IPS DF 6.9 (cell line): ENCODE results near the gene CSF3R.

Source experiments
- DNase-seq: peaks from one replicate; pipeline ENCODE4 v3.0.0-alpha.2; 2013; ENCODE audit warnings: low read depth, low spot score
- H3K27ac ChIP-seq: one replicate; pipeline ENCODE4 v1.5.1; 2013; ENCODE audit warnings: low read length, control low read depth
- H3K27me3 ChIP-seq: 2 replicates; pipeline ENCODE4 v1.6.1; 2013; ENCODE audit warnings: mild to moderate bottlenecking, low read length; ENCODE audit not compliant: control insufficient read depth, insufficient read depth
- H3K36me3 ChIP-seq: 2 replicates; pipeline ENCODE4 v1.6.1; 2013; ENCODE audit warnings: low read length; ENCODE audit not compliant: control insufficient read depth, insufficient read depth
- H3K4me1 ChIP-seq: 2 replicates; pipeline ENCODE4 v1.6.1; 2013; ENCODE audit warnings: low read length; ENCODE audit not compliant: control insufficient read depth, insufficient read depth
- H3K4me3 ChIP-seq: 2 replicates; pipeline ENCODE4 v1.5.1; 2013; ENCODE audit warnings: mild to moderate bottlenecking, low read length
- H3K9me3 ChIP-seq: 2 replicates; pipeline ENCODE4 v1.6.1; 2013; ENCODE audit warnings: low read length, inconsistent platforms; ENCODE audit not compliant: control insufficient read depth, insufficient read depth
- WGBS: extraction: QIAGEN DNeasy Blood & Tissue Kit; methylation state at CpG from one replicate; pipeline ENCODE4 v1.1.7; 2013; ENCODE audit warnings: mixed read lengths, missing lambda C conversion rate; ENCODE audit not compliant: insufficient read length, insufficient coverage; 5-methylcytosine and 5-hydroxymethylcytosine counted together

The CSF3R gene

GRCh38 chr1:36522461-36523229, 39.9 kb upstream of the CSF3R start:
- Histone ChIP-seq H3K27ac (no peak overlapping the region), H3K9me3 (no peaks in the 10 kb centered on the region)

GRCh38 chr1:36522021-36522420, 39.3 kb upstream of the CSF3R start:
- Histone ChIP-seq H3K27me3 (no peaks in the 10 kb centered on the region), H3K4me3 (no peak overlapping the region), H3K36me3 (no peaks in the 10 kb centered on the region), H3K4me1 (no peaks in the 10 kb centered on the region), H3K9me3 (no peaks in the 10 kb centered on the region), H3K27ac (no peak overlapping the region)
- WGBS: no CpG with 5 or more reads among the region's 8 CpGs
- DNase-seq: no peak

More at GRCh38 chr1:36522461-36523229, 39.9 kb upstream of the CSF3R start:
- Histone ChIP-seq H3K4me3 (no peak overlapping the region), H3K4me1 (no peaks in the 10 kb centered on the region), H3K36me3 (no peaks in the 10 kb centered on the region), H3K27me3 (no peaks in the 10 kb centered on the region)
- no CpG with 5 or more reads among the region's 12 CpGs for WGBS
- no peak for DNase-seq

- WGBS: no CpG with 5 or more reads among the region's 12 CpGs
- Histone ChIP-seq H3K27me3 (no peaks in the 10 kb centered on the region), H3K27ac (no peak overlapping the region), H3K4me1 (no peaks in the 10 kb centered on the region), H3K9me3 (no peaks in the 10 kb centered on the region), H3K4me3 (no peak overlapping the region), H3K36me3 (no peaks in the 10 kb centered on the region)
- DNase-seq: no peak
Observed at GRCh38 chr1:36520771-36521420, 38.2 kb upstream of the CSF3R start.

GRCh38 chr1:36520056-36520455, 37.3 kb upstream of the CSF3R start:
- no peak overlapping the region for H3K4me3 ChIP-seq
- no peaks in the 10 kb centered on the region for H3K9me3 ChIP-seq
- H3K4me1 ChIP-seq: no peaks in the 10 kb centered on the region
- no peaks in the 10 kb centered on the region for H3K36me3 ChIP-seq
- DNase-seq: no peak
- no peak overlapping the region for H3K27ac ChIP-seq
- no peaks in the 10 kb centered on the region for H3K27me3 ChIP-seq
- WGBS: no CpG with 5 or more reads among the region's 8 CpGs

- no peaks in the 10 kb centered on the region for H3K4me1 ChIP-seq
- no peaks in the 10 kb centered on the region for H3K9me3 ChIP-seq
- H3K27me3 ChIP-seq: no peaks in the 10 kb centered on the region
- no peak overlapping the region for H3K27ac ChIP-seq
- no peak for DNase-seq
- H3K36me3 ChIP-seq: no peaks in the 10 kb centered on the region
- WGBS: no CpG with 5 or more reads among the region's 16 CpGs
- H3K4me3 ChIP-seq: no peak overlapping the region
Observed at GRCh38 chr1:36517011-36517771, 34.5 kb upstream of the CSF3R start.

- no CpG with 5 or more reads among the region's 10 CpGs for whole genome bisulfite sequencing
- H3K27me3 ChIP-seq: no peaks in the 10 kb centered on the region
- DNase-seq: no peak
- H3K4me3 ChIP-seq: no peak overlapping the region
- H3K36me3 ChIP-seq: no peaks in the 10 kb centered on the region
- no peaks in the 10 kb centered on the region for H3K9me3 ChIP-seq
- no peaks in the 10 kb centered on the region for H3K4me1 ChIP-seq
- H3K27ac ChIP-seq: no peak overlapping the region
Observed at GRCh38 chr1:36516372-36517010, 33.8 kb upstream of the CSF3R start.

- Histone ChIP-seq H3K27ac (no peak overlapping the region), H3K4me3 (no peak overlapping the region), H3K9me3 (no peaks in the 10 kb centered on the region), H3K27me3 (no peaks in the 10 kb centered on the region), H3K4me1 (no peaks in the 10 kb centered on the region), H3K36me3 (no peaks in the 10 kb centered on the region)
- DNase-seq: no peak
- no CpG with 5 or more reads among the region's 10 CpGs for WGBS
Observed at GRCh38 chr1:36515315-36516138, 32.8 kb upstream of the CSF3R start.

GRCh38 chr1:36514501-36514900, 31.8 kb upstream of the CSF3R start:
- WGBS: no CpG with 5 or more reads among the region's 18 CpGs
- no peaks in the 10 kb centered on the region for H3K4me1 ChIP-seq
- no peak for DNase-seq
- no peak overlapping the region for H3K4me3 ChIP-seq
- H3K9me3 ChIP-seq: no peaks in the 10 kb centered on the region
- no peaks in the 10 kb centered on the region for H3K36me3 ChIP-seq
- H3K27me3 ChIP-seq: no peaks in the 10 kb centered on the region
- H3K27ac ChIP-seq: no peak overlapping the region

GRCh38 chr1:36513676-36514473, 31.2 kb upstream of the CSF3R start:
- WGBS: no CpG with 5 or more reads among the region's 12 CpGs
- Histone ChIP-seq H3K9me3 (no peaks in the 10 kb centered on the region), H3K4me3 (no peak overlapping the region), H3K4me1 (no peaks in the 10 kb centered on the region), H3K27me3 (no peaks in the 10 kb centered on the region), H3K27ac (no peak overlapping the region), H3K36me3 (no peaks in the 10 kb centered on the region)
- no peak for DNase-seq
